ENCODE data around the gene KDM4F. TPM values are rescaled to one million over a fixed set of nuclear protein-coding genes. Genes with fewer than 3 reads are reported as not detected.

Gene KDM4F
- polyA plus RNA-seq, 2 of the 4 experiments (the other 2 are of a cell fraction) = not detected

GRCh38 chr11:95054356-95054755 lies 5.1 kb downstream of the KDM4F start:
- ChIA-PET POLR2A (no interaction called here), CTCF (no interaction called here)
- TF ChIP-seq HDAC2 (IDR thresholded peaks at IDR 0.05) = no peak
- TF ChIP-seq HMGXB4 (CRISPR knock-in tag; IDR thresholded peaks at IDR 0.05; ENCODE audit: borderline replicate concordance) = no peak
- no peak for TF ChIP-seq SREBF2 (IDR thresholded peaks at IDR 0.05)
- TF ChIP-seq PBX3 (IDR thresholded peaks at IDR 0.05) = no peak
- TF ChIP-seq MAZ (IDR thresholded peaks at IDR 0.05; ENCODE audit: borderline replicate concordance, low read depth, low read length) = no peak
- TF ChIP-seq MYC (IDR thresholded peaks at IDR 0.05; ENCODE audit: borderline replicate concordance, low read length) = no peak
- no peak for TF ChIP-seq SMC3 (IDR thresholded peaks at IDR 0.05)
- no peak for TF ChIP-seq FOXS1 (CRISPR knock-in tag; IDR thresholded peaks at IDR 0.05)
- TF ChIP-seq CTCF (IDR thresholded peaks at IDR 0.05) = no peak
- TF ChIP-seq FOSL2 (IDR thresholded peaks at IDR 0.05) = no peak
- no peak for TF ChIP-seq FOSL2 (CRISPR knock-in tag; IDR thresholded peaks at IDR 0.05)
- no peak for TF ChIP-seq RNF2 (IDR thresholded peaks at IDR 0.05; ENCODE audit: borderline replicate concordance, low read depth)
- 31% methylated on average over 2 of the region's 2 CpGs for WGBS (ENCODE audit: missing lambda C conversion rate)
- no peak for DNase-seq (ENCODE audit: low read depth in 1 of 2, low spot score in 1 of 2)
- FAIRE-seq = no peak
- H3K4me1 ChIP-seq = no peaks in the 10 kb centered on the region
- no peak overlapping the region for H3K4me2 ChIP-seq
- no peak overlapping the region for H3K4me3 ChIP-seq
- no peak for ATAC-seq
- H3K9me3 ChIP-seq = no peaks in the 10 kb centered on the region
- H3K27ac ChIP-seq = no peak overlapping the region

- no peak for DNase-seq (ENCODE audit: low read depth in 1 of 2, low spot score in 1 of 2)
- POLR2A ChIA-PET = no interaction called here
- no peak overlapping the region for H3K27ac ChIP-seq
- CTCF ChIA-PET = interaction anchor here (1.2 kb wide), 1 partner anchor 8 kb away, joined by 3 read pairs; no protein-coding TSS in a partner anchor
- H3K9me3 ChIP-seq = no peaks in the 10 kb centered on the region
- 0% methylated on average over 2 of the region's 2 CpGs for WGBS (ENCODE audit: missing lambda C conversion rate)
- no peak for ATAC-seq
- no peaks in the 10 kb centered on the region for H3K4me1 ChIP-seq
- FAIRE-seq = no peak
- H3K4me2 ChIP-seq = no peak overlapping the region
- TF ChIP-seq JUNB (IDR thresholded peaks at IDR 0.05) (no peak), KDM5A (IDR thresholded peaks at IDR 0.05) (no peak), NR3C1 (IDR thresholded peaks at IDR 0.05) (no peak), NPAS2 (CRISPR knock-in tag; IDR thresholded peaks at IDR 0.05; ENCODE audit: borderline replicate concordance) (no peak), CHD2 (IDR thresholded peaks at IDR 0.05; ENCODE audit: low read length, partially characterized antibody) (no peak), CTCF (IDR thresholded peaks at IDR 0.05) (no peak), ESRRA (IDR thresholded peaks at IDR 0.05; ENCODE audit: borderline replicate concordance, low read length) (no peak), FOSL2 (IDR thresholded peaks at IDR 0.05) (no peak), FOSL2 (CRISPR knock-in tag; IDR thresholded peaks at IDR 0.05) (no peak)
- H3K4me3 ChIP-seq = no peak overlapping the region
Measured at GRCh38 chr11:95055283-95055897, 6.2 kb downstream of the KDM4F start.

All from A549 (cell line).